Right lobe of liver (tissue), 4 donors: ENCODE results near the gene INPP5A.

Experiments
- POLR2A ChIP-seq: fragments of 450-650 bp; IDR thresholded peaks from one replicate; pipeline ENCODE4 v1.6.1; 2017; ENCODE audit warnings: antibody characterized with exemption, mild to moderate bottlenecking
- TF ChIP-seq, protein P1 (sequence below), 4 donors: fragments of 200-600 bp in 3 of 4; fragments of 450-650 bp in 1 of 4; IDR thresholded peaks; one replicate each; pipeline versions ENCODE4 v1.5.1 to v1.8.0; 2016 to 2022; ENCODE audit warnings: antibody characterized with exemption in 4 of 4, mild to moderate bottlenecking in 2 of 4
- donor health status: DM: no; HTN: no; CAD: no.
- donor health status: DM: no; HTN: no; CAD: no.
- donor health status: DM: no; HTN: yes; CAD: no.

DNA sequence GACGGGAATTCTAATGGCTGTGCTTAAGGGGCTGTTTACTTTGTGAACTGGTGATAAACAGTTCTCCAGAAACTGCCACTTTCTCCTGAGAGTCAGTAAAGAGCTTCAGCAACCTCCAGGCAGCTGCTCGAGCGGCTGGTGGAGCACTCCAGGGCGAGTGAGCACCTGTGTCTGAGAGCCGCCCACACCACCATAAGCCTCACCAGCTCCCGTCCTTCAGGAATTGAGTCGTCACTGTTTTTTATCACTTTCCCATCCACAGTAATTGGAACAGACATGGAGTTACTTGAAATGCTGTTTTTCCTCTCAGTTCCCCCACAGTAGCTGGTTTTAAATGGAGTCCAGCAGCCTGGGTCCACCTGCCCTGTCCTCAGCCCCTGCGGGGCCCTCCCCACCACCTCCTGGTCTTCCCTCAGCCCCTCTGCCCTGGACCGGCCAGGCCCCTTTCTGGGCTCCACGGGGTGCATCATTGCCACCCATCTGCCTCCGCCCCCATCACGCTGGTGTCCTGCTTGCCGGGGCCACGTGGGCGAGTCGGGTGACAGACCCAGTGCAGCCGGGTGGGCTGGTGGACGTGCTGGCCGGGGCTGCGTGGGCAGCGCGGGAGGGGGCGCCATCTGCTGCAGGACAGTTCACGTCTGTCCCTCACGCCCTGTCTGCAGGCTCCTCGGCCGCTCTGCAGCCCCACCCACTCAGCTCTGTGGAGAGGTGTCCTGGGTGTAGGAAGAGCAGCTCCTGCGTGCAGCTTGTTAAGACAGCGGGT, 192.4 kb downstream of the INPP5A start:
- TF ChIP-seq, protein P1, sequence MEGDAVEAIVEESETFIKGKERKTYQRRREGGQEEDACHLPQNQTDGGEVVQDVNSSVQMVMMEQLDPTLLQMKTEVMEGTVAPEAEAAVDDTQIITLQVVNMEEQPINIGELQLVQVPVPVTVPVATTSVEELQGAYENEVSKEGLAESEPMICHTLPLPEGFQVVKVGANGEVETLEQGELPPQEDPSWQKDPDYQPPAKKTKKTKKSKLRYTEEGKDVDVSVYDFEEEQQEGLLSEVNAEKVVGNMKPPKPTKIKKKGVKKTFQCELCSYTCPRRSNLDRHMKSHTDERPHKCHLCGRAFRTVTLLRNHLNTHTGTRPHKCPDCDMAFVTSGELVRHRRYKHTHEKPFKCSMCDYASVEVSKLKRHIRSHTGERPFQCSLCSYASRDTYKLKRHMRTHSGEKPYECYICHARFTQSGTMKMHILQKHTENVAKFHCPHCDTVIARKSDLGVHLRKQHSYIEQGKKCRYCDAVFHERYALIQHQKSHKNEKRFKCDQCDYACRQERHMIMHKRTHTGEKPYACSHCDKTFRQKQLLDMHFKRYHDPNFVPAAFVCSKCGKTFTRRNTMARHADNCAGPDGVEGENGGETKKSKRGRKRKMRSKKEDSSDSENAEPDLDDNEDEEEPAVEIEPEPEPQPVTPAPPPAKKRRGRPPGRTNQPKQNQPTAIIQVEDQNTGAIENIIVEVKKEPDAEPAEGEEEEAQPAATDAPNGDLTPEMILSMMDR (IDR thresholded peaks at IDR 0.05), result no peak
- no peak for TF ChIP-seq POLR2A
